NCI-H128 (cell line): ENCODE results near the gene BACE1-AS.
A peak's percentile ranks its signal among the peaks of the same experiment; 100 is the strongest.
"Not testable (repeated sequence)": the region's sequence is repeated elsewhere in the genome, so short reads cannot be mapped to it uniquely, and the experiment has no call there.

Source experiments
- DNase-seq: peaks from one replicate; lab custom pipeline; 2025; ENCODE audit not compliant: unreplicated experiment; lab: John Stamatoyannopoulos, UW

Gene BACE1-AS

DNA sequence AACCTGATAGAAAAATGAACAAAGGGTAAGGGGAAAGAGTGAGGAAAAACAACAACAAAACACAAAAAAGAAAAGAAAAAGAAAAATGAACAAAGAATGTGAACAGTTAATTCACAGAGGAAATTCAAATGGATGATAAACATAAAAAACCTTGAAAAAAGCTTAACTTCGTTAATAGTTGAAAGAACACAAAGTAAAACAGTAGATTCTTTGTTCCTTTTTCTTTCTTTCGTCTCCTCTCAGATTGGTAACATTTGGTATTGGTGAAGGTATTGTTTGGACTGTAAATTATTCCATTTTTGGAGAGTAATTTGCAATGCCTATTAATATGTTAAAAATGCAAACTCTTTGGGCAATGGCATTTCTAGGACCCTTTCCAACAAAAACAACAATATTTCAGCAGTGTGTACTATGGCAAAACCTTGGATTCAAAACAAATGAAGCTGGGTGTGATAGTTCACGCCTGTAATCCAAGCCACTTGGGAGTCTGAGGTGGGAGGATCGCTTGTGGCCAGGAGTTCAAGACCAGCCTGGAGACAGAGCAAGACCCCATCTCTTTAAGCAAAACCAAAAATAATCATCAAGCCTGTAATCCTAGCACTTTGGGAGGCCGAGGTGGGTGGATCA, 28.2 kb downstream of the BACE1-AS start:
- DNase-seq = no peak

DNA sequence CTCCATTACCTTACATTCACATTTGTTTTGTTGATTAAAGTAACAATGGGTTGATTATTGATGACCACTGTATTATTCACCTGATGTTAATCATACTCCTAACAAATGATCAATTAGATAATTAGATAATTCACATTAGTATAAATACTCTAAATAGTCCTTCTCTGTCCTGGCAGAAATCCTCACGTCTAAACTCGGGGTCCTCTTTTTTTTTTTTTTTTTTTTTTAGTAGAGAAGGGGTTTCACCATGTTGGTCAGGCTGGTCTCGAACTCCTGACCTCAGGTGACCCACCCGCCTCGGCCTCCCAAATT, 36.1 kb downstream of the BACE1-AS start:
- DNase-seq = not testable (repeated sequence)

DNA sequence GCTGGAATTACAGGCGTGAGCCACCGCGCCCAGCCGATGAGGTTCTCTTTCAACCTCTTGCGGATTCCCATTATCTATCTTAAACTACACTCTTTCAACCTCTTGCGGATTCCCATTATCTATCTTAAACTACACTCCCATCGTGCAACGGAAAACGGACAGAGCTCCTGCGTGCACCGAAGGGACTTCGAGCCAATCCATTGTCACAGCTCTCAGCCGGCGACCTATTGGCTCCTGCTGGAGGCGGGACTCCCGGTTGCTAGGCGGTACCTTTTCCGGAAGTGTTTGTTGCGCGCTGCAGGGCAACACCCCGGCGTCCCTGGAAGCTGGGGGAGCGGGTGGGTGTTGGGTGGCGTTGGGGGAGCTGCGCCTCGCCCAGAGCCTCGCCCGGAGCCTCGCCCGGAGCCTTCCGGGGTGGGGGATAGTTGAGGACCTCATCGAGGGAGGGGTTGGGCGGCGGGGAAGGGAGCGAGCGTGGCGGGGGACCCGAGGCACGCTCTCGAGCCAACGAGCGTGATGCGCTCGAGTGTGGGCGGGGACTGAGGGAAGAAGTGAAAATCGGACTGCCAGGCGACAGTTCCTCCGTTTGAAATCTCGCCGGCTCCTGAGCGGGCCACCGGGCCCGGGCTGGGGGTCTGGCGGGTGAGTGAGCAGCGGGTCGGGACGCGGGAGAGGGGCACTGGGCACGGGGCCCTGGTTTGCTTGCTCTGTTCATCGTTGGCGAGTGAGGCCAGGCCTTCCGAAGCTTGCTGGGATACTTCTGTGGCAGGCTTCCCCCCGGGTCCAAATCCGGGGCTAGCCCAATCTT, 36.6 kb downstream of the BACE1-AS start, which contains the start of gene CEP164:
Gene CEP164 (plus strand): TSS at position 288 of the 808 bp plus-strand sequence. CDS start 10,733 bp downstream, outside the sequence.
- peak; percentile 82 for DNase-seq

DNA sequence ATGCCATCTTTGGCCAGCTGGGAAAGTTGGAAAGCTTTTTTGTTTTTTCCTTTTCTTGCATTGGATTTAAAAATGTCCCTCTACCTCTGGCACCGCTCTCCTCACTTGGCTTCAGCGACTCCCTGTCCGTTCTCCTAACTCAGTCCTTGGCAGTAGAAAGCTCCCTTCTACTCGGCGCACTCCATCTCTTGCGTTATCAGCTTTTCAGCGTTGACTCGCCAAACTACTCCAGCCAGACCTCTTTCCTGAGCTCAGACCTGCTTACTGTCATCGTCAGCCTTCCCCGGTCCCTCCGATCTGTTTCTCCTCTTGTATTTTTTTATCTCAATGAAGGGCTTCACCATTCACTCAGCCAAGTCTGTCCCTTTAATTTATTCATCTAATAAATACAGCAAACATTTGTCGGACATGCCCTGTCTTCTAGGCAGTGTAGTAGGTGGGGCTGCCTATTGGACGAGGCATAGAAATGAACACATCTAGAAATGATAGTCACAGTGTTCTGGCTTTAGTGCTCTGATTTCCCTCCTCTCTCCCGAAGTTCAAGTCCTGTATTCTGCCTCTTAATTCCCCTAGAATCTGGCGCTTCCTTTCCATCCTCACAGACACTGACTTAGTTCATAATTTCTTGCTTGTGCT, 37.3 kb downstream of the BACE1-AS start:
- DNase-seq = peak; percentile 4

DNA sequence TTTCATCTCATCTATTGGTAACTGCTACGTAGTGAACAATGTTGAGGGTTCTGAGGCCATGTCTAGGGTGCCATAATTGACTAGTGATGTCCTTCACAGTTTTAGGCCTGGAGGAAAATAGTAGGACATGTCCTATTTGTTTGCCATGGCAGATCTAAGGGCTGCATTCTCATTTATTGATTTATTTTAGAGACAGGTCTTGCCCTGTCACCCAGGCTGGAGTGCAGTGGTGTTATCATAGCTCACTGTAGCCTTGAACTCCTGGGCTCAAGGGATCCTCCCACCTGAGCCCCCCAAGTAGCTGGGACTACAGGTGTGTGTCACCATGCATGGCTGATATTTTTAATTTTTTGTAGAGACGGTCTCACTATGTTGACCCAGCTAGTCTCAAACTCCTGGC, 41.7 kb downstream of the BACE1-AS start:
- DNase-seq = no peak

DNA sequence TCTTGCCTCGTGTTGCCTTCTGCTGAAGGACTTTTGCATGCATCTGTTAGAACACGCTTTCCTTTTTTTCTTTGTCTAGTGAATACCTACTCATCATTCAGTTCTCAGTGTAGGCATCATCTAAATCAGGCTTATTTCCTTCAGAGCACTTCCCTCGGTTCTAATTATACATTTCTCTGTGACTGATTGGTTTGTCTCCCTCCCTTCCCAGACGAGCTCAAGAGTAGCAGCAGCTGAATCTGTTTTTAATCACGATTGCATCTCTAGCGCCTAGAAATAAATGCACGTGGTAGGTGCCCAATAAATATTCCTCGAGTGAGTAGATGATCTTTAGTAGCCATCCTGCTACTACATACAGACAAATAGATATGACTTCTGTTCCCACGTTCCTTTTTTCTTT, 42.8 kb downstream of the BACE1-AS start:
- DNase-seq = no peak

DNA sequence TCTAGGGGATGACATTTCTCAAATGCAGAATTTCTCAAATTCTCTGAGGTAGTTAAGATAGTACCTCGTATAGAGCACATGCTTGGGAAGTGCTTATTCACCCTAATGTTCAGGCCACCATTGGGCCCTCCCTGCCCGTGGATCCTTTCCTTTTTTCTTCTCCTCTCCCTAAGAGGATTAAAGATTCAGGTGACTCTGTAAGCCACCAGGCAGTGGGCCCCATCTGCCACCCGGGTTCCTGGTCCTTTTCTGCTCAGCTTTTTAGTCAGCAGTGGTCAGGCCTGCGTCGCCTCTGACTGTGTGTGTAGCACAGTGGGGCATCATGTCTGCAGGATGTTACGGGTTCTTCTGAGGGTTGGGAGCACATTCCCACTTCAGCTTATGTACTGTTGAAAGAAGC, 43.8 kb downstream of the BACE1-AS start:
- DNase-seq = no peak

DNA sequence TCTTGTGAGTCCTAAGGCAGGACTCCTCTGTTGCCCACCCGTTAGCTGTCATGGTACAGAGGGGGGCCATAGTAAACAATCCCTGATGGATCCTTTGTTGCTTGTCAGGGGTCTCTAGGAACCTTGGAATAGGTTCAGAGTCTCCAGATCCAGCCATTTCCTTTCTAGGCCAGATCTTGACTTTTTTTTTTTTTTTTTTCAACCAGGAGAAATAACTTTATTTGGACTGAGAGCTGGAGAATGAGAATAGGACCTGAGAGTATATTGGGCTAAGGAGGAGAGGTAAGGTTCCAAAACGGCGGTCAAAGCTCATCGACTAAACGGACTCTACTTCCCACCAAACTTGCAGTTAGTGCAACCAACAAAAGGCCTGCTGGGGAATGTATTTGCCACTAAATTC, 44.3 kb downstream of the BACE1-AS start:
- no peak for DNase-seq

DNA sequence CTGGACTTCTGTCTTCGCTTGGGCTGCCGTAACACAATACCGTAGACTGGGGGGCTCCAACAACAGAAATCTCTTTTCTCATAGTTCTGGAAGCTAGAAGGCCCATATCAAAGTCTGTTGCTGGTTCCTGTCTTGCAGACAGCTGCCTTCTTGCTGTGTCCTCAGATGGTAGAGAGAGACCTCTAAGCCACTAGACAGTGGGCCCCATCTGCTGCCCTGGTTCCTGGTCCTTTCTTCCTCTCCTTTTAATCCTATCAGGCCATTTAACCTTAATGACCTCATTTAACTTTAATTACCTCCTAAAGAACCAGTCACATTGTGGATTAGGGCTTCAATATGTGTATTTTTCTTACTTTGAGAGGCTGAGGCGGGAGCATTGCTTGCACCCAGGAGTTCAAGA, 45.9 kb downstream of the BACE1-AS start:
- no peak for DNase-seq
